MM.1S (cell line): Measurements from ENCODE around the gene SHROOM3.

ENCODE experiments used
- DNase-seq: peaks from one replicate; pipeline ENCODE4 v3.0.0-alpha.2; 2015
- H2AFZ ChIP-seq: fragments of 300-600 bp; sonication (generic); 2 replicates; pipeline ENCODE4 v1.6.0; 2016; ENCODE audit warnings: antibody characterized with exemption, low read length
- H3F3A ChIP-seq: fragments of 300-600 bp; sonication (generic); 2 replicates; pipeline ENCODE4 v1.6.1; 2016; ENCODE audit warnings: mild to moderate bottlenecking, antibody characterized with exemption, low read length, moderate library complexity, mixed read lengths; ENCODE audit not compliant: insufficient read depth
- H3K27ac ChIP-seq: fragments of 300-600 bp; sonication (generic); 2 replicates; pipeline ENCODE4 v1.5.1; 2016; ENCODE audit warnings: mild to moderate bottlenecking, low read length
- H3K27me3 ChIP-seq: fragments of 300-600 bp; sonication (generic); replicated peaks from 2 replicates; pipeline ENCODE4 v1.6.0; 2016; ENCODE audit warnings: low read length; ENCODE audit not compliant: insufficient read depth
- H3K36me3 ChIP-seq: fragments of 300-600 bp; sonication (generic); replicated peaks from 2 replicates; pipeline ENCODE4 v1.6.1; 2016; ENCODE audit warnings: mild to moderate bottlenecking, low read length, mixed read lengths; ENCODE audit not compliant: insufficient read depth
- H3K4me1 ChIP-seq: fragments of 300-600 bp; sonication (generic); 2 replicates; pipeline ENCODE4 v1.6.1; 2016; ENCODE audit warnings: low read length, mixed read lengths
- H3K4me2 ChIP-seq: fragments of 300-600 bp; sonication (generic); 2 replicates; pipeline ENCODE4 v1.6.0; 2016; ENCODE audit warnings: low read depth, low read length
- H3K4me3 ChIP-seq: fragments of 300-600 bp; sonication (generic); 2 replicates; pipeline ENCODE4 v1.5.1; 2016; ENCODE audit warnings: low read length, mixed read lengths
- H3K79me2 ChIP-seq: fragments of 300-600 bp; sonication (generic); 2 replicates; pipeline ENCODE4 v1.6.1; 2016; ENCODE audit warnings: mixed run types, low read length, mixed read lengths
- H3K9ac ChIP-seq: fragments of 300-600 bp; sonication (generic); 2 replicates; pipeline ENCODE4 v1.6.1; 2016; ENCODE audit warnings: low read length, mixed read lengths
- H3K9me2 ChIP-seq: fragments of 300-600 bp; sonication (generic); replicated peaks from 2 replicates; pipeline ENCODE4 v1.6.1; 2016; ENCODE audit warnings: mild to moderate bottlenecking, low read length, mixed read lengths; ENCODE audit not compliant: insufficient read depth
- H3K9me3 ChIP-seq: fragments of 300-600 bp; sonication (generic); replicated peaks from 2 replicates; pipeline ENCODE4 v1.6.1; 2016; ENCODE audit warnings: mild to moderate bottlenecking, low read length, mixed read lengths; ENCODE audit not compliant: insufficient read depth
- H4K20me1 ChIP-seq: fragments of 300-600 bp; sonication (generic); 2 replicates; pipeline ENCODE4 v1.6.1; 2016; ENCODE audit warnings: mild to moderate bottlenecking, low read length, moderate library complexity, mixed read lengths; ENCODE audit not compliant: insufficient read depth
- EZH2 ChIP-seq: fragments of 300-600 bp; sonication (generic); optimal IDR thresholded peaks from 2 replicates; pipeline ENCODE3; 2017; ENCODE audit warnings: low read depth, mild to moderate bottlenecking, antibody characterized with exemption, low read length, mixed read lengths
- EZH2phosphoT487 ChIP-seq: fragments of 300-600 bp; sonication (generic); IDR thresholded peaks from 2 replicates; pipeline ENCODE4 v1.6.1; 2018; ENCODE audit warnings: antibody characterized with exemption, low read length
- TF ChIP-seq, protein P1 (sequence below): fragments of 300-600 bp; sonication (generic); IDR thresholded peaks from 2 replicates; pipeline ENCODE4 v1.5.1; 2016; ENCODE audit warnings: antibody characterized with exemption, low read length, mixed read lengths

SHROOM3 gene

DNA sequence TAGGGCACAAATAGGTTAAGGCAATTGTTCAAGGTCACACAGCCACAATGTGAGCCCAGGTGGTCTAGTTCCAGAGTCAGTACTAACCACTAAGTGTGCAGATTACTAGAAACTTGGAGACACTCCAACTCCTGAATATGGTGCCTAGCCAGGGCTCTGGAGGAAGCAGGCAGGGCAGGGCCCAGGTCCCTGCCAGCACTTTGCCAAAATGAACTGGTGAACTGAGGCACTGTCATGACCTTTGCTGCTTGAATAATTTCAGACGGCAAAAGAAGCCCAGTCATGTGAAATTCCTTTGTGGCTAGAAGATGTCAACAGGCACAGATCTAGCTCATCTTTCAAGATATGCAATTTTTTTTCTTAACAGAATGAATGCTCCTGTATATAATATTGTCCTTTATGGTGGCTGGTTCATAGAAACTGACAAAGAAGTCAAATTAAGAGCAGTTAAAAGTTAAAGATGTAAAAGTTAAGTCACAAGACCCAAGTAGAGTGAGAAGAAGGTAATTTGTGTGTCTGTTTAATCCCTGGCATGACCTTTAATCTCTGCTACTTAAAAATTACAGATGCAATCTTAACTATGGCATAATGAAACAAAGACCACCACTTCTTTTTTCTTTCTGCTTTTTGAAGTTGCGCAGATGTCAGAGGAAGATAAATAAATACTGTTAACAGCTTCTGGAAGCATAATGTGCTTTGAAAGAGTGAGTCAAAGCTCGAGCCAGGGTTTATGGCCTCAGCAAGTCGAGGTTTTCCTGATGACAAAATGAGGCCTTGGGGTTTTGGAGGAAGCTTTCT is 54.1 kb downstream of the SHROOM3 start:
- H3F3A ChIP-seq: peaks cover 9% of the 10 kb centered on the region; the same call in 1 of the 2 replicates
- no peaks in the 10 kb centered on the region for H4K20me1 ChIP-seq
- no peak overlapping the region for H2AFZ ChIP-seq
- DNase-seq: no peak
- H3K4me3 ChIP-seq: no peak overlapping the region
- H3K4me1 ChIP-seq: peaks cover 39% of the 10 kb centered on the region
- no peaks in the 10 kb centered on the region for H3K9me2 ChIP-seq
- 0 out of 2 replicates have a peak overlapping the region, but pooled peaks have one; percentile 3 for H3K4me2 ChIP-seq
- no peak for TF ChIP-seq EZH2phosphoT487
- TF ChIP-seq EZH2: no peak
- TF ChIP-seq, protein P1, sequence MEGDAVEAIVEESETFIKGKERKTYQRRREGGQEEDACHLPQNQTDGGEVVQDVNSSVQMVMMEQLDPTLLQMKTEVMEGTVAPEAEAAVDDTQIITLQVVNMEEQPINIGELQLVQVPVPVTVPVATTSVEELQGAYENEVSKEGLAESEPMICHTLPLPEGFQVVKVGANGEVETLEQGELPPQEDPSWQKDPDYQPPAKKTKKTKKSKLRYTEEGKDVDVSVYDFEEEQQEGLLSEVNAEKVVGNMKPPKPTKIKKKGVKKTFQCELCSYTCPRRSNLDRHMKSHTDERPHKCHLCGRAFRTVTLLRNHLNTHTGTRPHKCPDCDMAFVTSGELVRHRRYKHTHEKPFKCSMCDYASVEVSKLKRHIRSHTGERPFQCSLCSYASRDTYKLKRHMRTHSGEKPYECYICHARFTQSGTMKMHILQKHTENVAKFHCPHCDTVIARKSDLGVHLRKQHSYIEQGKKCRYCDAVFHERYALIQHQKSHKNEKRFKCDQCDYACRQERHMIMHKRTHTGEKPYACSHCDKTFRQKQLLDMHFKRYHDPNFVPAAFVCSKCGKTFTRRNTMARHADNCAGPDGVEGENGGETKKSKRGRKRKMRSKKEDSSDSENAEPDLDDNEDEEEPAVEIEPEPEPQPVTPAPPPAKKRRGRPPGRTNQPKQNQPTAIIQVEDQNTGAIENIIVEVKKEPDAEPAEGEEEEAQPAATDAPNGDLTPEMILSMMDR: no peak
- H3K36me3 ChIP-seq: no peaks in the 10 kb centered on the region
- no peak overlapping the region for H3K9ac ChIP-seq
- H3K9me3 ChIP-seq: no peaks in the 10 kb centered on the region
- H3K27ac ChIP-seq: no peak overlapping the region
- no peaks in the 10 kb centered on the region for H3K27me3 ChIP-seq
- no peaks in the 10 kb centered on the region for H3K79me2 ChIP-seq

DNA sequence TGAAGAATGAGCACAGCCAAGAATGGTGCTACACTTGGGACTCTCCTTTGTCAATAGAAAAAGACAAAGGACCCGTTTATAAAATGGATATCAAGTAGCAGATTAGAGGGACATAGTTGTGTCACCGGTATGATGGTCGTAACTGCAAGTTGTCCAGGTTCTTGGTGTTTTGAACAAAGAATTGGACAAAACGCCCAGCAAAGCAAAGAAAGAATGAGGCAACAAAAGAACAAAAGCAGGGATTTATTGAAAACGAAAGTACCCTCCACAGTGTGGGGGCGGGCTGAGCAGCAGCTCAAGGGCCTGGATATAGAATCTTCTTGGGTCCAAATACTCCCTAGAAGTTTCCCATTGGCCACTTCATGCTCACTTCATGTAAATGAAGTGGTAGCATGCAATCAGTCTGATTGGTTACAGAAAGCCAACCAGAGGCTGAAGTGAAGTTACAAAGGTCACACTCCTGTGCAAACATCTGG is 54.7 kb downstream of the SHROOM3 start:
- Histone ChIP-seq H3K9ac (no peak overlapping the region), H3K4me2 (no peak overlapping the region), H4K20me1 (no peaks in the 10 kb centered on the region), H3K79me2 (no peaks in the 10 kb centered on the region), H2AFZ (no peak overlapping the region), H3K27me3 (no peaks in the 10 kb centered on the region), H3F3A (peaks cover 9% of the 10 kb centered on the region; the same call in 1 of the 2 replicates), H3K4me1 (peaks cover 39% of the 10 kb centered on the region), H3K4me3 (no peak overlapping the region), H3K9me2 (no peaks in the 10 kb centered on the region), H3K36me3 (no peaks in the 10 kb centered on the region), H3K27ac (no peak overlapping the region), H3K9me3 (no peaks in the 10 kb centered on the region)
- TF ChIP-seq, protein P1: no peak
- TF ChIP-seq EZH2phosphoT487 (no peak), EZH2 (no peak)
- DNase-seq: no peak

DNA sequence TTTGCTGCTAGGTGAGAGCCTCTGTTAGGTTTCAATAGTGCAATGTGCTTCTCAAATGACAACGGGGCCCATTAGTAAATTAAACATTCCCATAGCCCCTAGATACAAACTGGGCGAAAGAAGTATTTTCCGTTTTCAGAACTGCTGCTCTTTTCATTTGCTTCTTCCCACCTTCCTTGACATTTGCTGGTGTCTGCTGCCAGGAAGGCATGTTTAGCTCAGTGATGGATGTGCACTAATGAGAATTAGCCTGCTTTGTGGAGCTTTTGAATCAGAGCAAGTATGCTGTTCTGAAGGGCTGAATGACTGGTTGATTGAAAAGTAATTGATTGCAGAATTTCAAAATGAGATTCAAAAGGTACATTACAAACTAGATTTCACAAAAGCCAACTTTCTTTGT is 57.0 kb downstream of the SHROOM3 start:
- Histone ChIP-seq H3K4me1 (peaks cover 30% of the 10 kb centered on the region), H3K9me2 (no peaks in the 10 kb centered on the region), H3K9ac (no peak overlapping the region), H2AFZ (no peak overlapping the region), H3K27ac (no peak overlapping the region), H3K36me3 (no peaks in the 10 kb centered on the region), H3K4me3 (no peak overlapping the region), H3K79me2 (no peaks in the 10 kb centered on the region), H3F3A (peaks cover 9% of the 10 kb centered on the region; the same call in 1 of the 2 replicates), H4K20me1 (no peaks in the 10 kb centered on the region), H3K4me2 (no peak overlapping the region), H3K27me3 (no peaks in the 10 kb centered on the region), H3K9me3 (no peaks in the 10 kb centered on the region)
- TF ChIP-seq, protein P1: no peak
- TF ChIP-seq EZH2 (no peak), EZH2phosphoT487 (no peak)
- DNase-seq: no peak
